ENCODE results near the gene RPEL1. TPM values are rescaled to one million over a fixed set of nuclear protein-coding genes. Genes with fewer than 3 reads are reported as not detected.
"Not testable (repeated sequence)": the region's sequence is repeated elsewhere in the genome, so short reads cannot be mapped to it uniquely, and the experiment has no call there.

The RPEL1 gene
- total RNA-seq, 1 donor from 2014 or later: not detected

GRCh38 chr10:103254113-103254512 lies 8.4 kb downstream of the RPEL1 start:
- no peak for TF ChIP-seq POLR2A (IDR thresholded peaks at IDR 0.05)
- intact Hi-C loops (cut with DNase I): no loop called here

GRCh38 chr10:103254538-103255325 lies 9.0 kb downstream of the RPEL1 start:
- H3K9me3 ChIP-seq: no peaks in the 10 kb centered on the region
- no peak for DNase-seq (ENCODE audit: extremely low spot score in 2 of 2)
- H3K4me3 ChIP-seq: no peak overlapping the region
- intact Hi-C loops (cut with DNase I): no loop called here
- TF ChIP-seq CTCF (IDR thresholded peaks at IDR 0.05): no peak
- TF ChIP-seq POLR2AphosphoS5 (IDR thresholded peaks at IDR 0.05; ENCODE audit: insufficient read depth in 1 of 2, low read depth in 1 of 2): no peak
- TF ChIP-seq POLR2A (IDR thresholded peaks at IDR 0.05): no peak
- no peak overlapping the region for H3K27ac ChIP-seq
- no peaks in the 10 kb centered on the region for H3K27me3 ChIP-seq
- H3K36me3 ChIP-seq: no peaks in the 10 kb centered on the region
- no peaks in the 10 kb centered on the region for H3K4me1 ChIP-seq

More at GRCh38 chr10:103254113-103254512, 8.4 kb downstream of the RPEL1 start:
- no peaks in the 10 kb centered on the region for H3K9me3 ChIP-seq
- no peaks in the 10 kb centered on the region for H3K27me3 ChIP-seq
- no peak overlapping the region for H3K27ac ChIP-seq
- no peaks in the 10 kb centered on the region for H3K36me3 ChIP-seq
- no peak for DNase-seq (ENCODE audit: extremely low spot score in 2 of 2)
- no peak overlapping the region for H3K4me3 ChIP-seq
- no peaks in the 10 kb centered on the region for H3K4me1 ChIP-seq

- H3K36me3 ChIP-seq: no peaks in the 10 kb centered on the region
- no peaks in the 10 kb centered on the region for H3K9me3 ChIP-seq
- no peaks in the 10 kb centered on the region for H3K4me1 ChIP-seq
- intact Hi-C loops (cut with DNase I): no loop called here
- no peaks in the 10 kb centered on the region for H3K27me3 ChIP-seq
- DNase-seq (ENCODE audit: extremely low spot score in 2 of 2): no peak
- H3K4me3 ChIP-seq: no peak overlapping the region
- TF ChIP-seq CTCF (IDR thresholded peaks at IDR 0.05) (no peak), POLR2A (IDR thresholded peaks at IDR 0.05) (no peak), POLR2AphosphoS5 (IDR thresholded peaks at IDR 0.05; ENCODE audit: insufficient read depth in 1 of 2, low read depth in 1 of 2) (no peak)
- H3K27ac ChIP-seq: no peak overlapping the region
Observed at GRCh38 chr10:103256613-103257012, 10.9 kb downstream of the RPEL1 start.

- no peak for DNase-seq (ENCODE audit: extremely low spot score in 2 of 2)
- no peaks in the 10 kb centered on the region for H3K9me3 ChIP-seq
- intact Hi-C loops (cut with DNase I): no loop called here
- H3K4me1 ChIP-seq: no peaks in the 10 kb centered on the region
- H3K4me3 ChIP-seq: no peak overlapping the region
- TF ChIP-seq POLR2AphosphoS5 (IDR thresholded peaks at IDR 0.05; ENCODE audit: insufficient read depth in 1 of 2, low read depth in 1 of 2) (no peak), POLR2A (IDR thresholded peaks at IDR 0.05) (no peak), CTCF (IDR thresholded peaks at IDR 0.05) (no peak)
- no peaks in the 10 kb centered on the region for H3K27me3 ChIP-seq
- no peak overlapping the region for H3K27ac ChIP-seq
- no peaks in the 10 kb centered on the region for H3K36me3 ChIP-seq
Observed at GRCh38 chr10:103257812-103258211, 12.1 kb downstream of the RPEL1 start.

- H3K36me3 ChIP-seq; H3K9me3 ChIP-seq; H3K27ac ChIP-seq; H3K4me1 ChIP-seq; H3K27me3 ChIP-seq; DNase-seq (ENCODE audit: extremely low spot score in 2 of 2); H3K4me3 ChIP-seq; intact Hi-C loops (cut with DNase I): not testable (repeated sequence)
Observed at GRCh38 chr10:103258928-103259327, 13.2 kb downstream of the RPEL1 start.

- DNase-seq (ENCODE audit: extremely low spot score in 2 of 2): no peak
- Histone ChIP-seq H3K9me3 (no peaks in the 10 kb centered on the region), H3K27me3 (no peaks in the 10 kb centered on the region), H3K4me1 (no peaks in the 10 kb centered on the region), H3K27ac (no peak overlapping the region), H3K36me3 (no peaks in the 10 kb centered on the region), H3K4me3 (no peak overlapping the region)
- intact Hi-C loops (cut with DNase I): no loop called here
- TF ChIP-seq POLR2AphosphoS5 (IDR thresholded peaks at IDR 0.05; ENCODE audit: insufficient read depth in 1 of 2, low read depth in 1 of 2) (no peak), POLR2A (IDR thresholded peaks at IDR 0.05) (no peak), CTCF (IDR thresholded peaks at IDR 0.05) (no peak)
Observed at GRCh38 chr10:103259989-103260388, 14.3 kb downstream of the RPEL1 start.

Data from vagina (tissue), 2 donors.